Stimulated activated CD4-positive, alpha-beta T cell treated with anti-CD3 and anti-CD28 coated beads, Interleukin-4, amount 100 ng/mL, for 4 hours (primary cell): ENCODE measurements around the gene JAG1.
"Not testable (repeated sequence)": the region's sequence is repeated elsewhere in the genome, so short reads cannot be mapped to it uniquely, and the experiment has no call there.

Experiments
- DNase-seq, 2 experiments: peaks; one replicate each; pipeline ENCODE4 v3.0.0-alpha.2; 2020

The JAG1 gene

DNA sequence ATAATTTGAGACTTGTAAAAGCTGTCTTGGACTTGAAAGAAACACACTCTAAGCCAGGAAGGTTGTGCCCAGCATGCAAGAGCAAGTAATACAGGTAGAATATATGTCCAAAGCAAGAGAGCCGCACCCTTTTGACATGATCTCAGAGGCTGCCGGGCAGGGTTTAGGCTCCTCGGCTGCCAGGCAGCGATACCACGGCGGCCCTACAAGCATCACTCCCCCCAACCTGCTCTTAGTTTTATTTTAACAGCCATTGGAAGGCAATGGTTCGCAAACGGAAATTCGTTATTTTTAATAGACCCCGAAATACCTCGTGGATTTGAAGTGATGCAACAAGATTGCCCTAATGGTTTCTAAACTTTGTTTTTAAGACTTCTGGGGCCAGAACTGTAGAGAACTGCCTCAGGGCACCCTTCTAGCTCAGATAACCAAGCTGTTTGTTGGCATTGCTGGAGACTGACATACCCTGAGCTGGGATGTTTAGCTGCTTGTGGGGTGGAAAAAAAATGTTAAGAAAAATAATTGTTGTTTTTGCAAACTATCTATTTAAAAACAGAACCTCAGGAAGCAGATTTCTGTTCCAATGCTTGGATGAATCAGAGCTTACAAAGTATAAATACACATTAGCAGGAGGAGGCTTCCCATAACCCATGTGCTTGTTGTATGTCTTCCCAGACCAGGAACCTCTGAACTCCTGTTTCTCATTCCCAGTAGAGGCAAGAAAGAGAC lies 39.0 kb downstream of the JAG1 start:
- no peak for DNase-seq

- DNase-seq = no peak
Observed at GRCh38 chr20:10634211-10634610, 39.6 kb downstream of the JAG1 start.

DNA sequence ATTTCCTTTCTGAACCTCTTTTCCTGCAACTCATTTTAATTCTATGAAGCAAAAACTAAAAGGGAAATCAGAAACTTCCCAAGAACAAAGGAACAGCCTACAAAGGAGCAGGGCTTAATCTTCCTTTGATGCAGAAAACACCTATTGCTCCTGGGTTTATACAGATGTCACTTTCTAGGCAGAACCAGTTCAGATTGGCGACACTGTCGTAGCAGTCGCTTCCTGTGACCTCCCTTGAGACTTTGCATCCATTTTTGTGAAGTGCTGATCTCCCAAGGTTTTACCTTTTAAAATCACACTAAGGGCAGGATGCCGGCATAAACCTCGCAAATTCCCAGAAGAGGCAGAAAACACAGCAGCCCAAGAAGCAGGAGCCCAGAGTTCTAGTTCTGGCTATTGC lies 40.1 kb downstream of the JAG1 start:
- no peak for DNase-seq

DNA sequence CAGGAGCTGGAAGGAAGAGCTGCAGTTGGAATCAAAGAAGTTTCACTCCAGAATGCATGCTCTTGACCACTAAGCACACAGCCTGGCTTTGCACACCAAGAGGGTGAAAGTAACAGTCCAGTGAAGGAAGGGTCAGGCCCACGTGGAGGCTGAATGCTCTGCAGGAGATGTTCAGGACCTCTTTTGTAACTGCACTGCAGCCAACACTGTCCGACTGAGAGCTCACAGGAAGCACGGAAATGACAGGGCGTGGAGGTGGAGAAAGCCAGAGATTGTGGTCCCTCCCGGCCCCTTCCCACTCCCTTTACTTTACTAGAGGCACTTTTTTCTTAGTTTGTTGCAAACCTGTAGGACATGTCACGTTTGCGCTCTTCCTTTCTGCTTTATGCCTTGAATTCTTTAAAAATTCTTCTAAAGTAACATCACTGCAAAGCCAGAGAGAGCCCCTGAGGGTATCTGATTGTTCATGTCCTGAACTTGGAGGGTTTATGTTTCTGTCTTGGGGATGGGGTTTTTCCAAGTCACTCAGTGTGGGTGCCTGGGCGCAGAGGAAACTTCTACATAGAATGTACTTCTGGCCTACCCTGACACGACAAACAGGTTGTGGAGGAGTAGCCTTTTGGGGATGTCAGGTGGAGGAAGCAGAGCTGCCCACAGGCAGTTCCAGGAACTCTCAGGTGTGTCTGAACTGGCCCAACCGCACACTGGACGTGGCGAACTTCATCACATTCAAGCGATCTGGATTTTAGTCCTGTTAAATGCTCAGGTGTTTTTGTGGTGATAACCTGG lies 40.9 kb downstream of the JAG1 start:
- no peak for DNase-seq

- DNase-seq = no peak
Observed at GRCh38 chr20:10631126-10631525, 42.7 kb downstream of the JAG1 start.

DNA sequence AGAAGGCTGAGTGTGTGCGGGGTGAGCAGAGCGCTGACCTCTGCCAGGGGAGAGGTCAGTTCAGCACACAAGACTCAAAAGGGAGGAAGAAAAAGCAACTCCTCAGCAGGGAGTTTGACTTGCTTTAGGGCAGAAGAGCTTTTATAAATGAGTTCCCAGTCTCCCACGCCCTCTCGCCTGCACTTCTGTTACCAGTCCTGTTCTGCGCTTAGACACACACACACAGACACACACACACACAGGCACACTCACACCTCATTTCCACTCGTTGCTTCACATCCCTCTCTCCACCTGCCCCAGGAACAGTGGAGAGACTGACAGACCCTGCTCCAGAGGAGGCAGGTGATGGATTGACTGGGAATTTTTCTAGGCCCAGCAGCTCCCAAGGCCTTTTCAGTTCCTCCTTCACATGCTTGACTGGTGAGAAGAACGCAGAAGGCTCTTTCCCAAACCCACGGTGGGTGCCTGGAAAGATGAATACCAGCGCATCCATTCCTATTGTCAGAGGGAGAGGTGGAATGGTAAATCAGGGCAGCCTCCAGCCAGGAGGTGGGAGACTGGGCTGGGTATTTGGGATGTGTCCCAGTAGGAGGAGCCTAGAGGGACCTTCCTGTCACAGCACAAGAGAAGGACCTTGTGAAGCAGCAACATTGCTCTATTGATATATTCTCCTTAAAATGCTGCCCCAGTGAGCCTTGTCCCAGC lies 43.7 kb downstream of the JAG1 start:
- DNase-seq = no peak

DNA sequence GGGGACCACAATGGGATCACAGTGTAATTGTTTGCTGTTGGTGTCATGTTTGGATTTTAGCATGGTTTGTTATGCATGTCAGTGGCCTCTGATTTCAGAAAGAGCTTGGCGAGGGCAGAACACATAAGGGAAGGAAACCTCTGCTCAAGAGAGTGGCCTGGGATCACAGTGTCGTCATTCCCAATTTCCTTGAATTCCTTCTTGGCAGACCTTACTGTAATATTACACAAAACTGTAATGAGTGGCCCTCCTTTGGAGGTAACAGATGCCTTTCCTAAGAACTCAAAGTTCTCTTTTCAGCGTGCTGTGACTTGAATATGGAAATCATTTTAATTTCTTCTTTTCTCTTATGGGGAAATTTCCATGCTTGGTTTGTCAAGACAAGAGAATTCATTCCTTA lies 46.9 kb downstream of the JAG1 start:
- DNase-seq = no peak

DNA sequence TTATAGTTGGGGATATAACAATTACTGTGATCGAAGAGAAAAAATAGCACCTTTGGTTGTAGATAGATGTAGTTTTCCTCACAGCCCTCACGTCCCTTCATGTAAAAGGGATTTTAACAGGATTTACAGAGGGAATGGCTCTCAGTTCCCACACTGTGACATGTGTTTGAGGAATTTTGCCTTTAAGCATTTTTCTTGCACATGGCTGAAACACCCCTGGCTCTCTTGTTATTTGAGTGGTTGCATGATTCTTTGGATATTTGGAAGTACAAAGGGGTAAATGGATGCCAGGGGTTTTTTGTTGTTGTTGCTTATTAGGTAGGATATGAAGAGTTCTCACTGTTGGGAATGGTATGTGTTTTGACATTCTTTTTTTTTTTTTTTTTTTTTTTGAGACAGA lies 48.2 kb downstream of the JAG1 start:
- DNase-seq = no peak

- no peak for DNase-seq
Observed at GRCh38 chr20:10622657-10623418, 51.0 kb downstream of the JAG1 start.

DNA sequence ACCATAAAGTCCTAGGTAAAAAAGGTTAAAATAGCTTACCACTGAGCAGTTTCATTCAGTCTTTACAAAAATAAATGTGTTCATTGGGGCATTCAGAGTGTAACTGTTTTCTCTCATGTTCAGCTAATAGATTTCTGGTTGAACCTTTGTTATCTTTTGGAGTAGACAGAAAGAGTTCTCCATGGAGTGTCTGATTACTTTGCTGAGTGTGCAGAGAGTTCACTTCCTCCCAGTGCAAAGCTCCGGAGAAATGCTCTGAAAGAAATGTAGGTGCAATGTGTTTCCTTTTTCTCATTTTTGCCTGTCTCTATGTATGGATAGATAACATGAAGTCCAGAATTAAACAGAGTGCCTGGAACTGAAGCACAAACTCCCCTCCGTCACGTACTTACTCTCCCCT lies 52.6 kb downstream of the JAG1 start:
- no peak for DNase-seq

DNA sequence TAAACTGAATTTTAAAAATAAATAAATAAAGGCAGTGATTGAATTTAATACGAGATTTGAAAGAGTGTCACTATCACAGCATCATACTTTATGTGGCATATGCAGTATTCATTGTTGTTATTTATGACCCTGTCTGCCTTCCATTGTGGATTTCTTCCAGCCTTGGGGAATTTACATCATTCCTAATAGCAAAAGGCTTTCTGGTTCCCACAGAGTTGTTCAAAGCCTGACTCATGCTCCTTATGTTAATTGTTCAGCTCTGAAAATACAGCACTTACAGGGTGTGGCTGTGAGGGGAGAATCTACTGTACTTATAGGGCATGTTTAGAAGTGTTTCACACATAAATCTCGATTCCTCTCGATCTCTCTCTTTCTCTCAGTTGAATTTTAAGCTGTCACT lies 54.4 kb downstream of the JAG1 start:
- DNase-seq = no peak

DNA sequence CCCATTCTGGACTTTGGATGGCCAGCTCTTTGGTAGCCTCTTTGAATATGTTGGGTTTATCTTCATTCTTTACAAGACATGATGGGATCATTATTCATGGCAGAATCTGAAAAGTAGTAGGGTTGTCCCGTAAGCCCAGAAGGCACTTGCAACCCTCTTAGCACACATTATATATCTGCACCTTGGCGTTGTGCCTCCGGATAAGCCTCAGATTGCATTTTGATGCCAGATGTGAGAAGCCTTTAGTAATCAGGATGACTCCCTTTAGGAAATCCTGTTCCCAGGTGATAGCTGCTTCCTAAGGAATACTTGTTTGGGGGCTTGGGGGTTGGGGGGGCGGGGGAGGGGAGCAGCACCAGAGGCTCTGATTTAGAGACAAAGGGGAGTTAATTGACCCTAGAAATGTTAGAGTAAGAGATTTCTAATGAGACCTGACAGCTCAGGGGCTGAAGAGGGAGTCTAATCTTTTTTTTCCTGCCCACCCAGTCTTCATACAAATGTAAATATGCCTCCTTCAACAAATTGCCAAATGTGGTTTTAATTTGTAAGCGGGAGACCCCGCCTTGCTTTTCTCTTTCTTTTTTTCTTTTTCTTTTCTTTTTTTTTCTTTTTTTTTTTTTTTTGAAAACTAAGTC lies 55.1 kb downstream of the JAG1 start:
- DNase-seq = no peak

GRCh38 chr20:10617549-10618133 lies 56.2 kb downstream of the JAG1 start:
- DNase-seq = not testable (repeated sequence)

GRCh38 chr20:10616212-10616611 lies 57.6 kb downstream of the JAG1 start:
- DNase-seq = no peak

DNA sequence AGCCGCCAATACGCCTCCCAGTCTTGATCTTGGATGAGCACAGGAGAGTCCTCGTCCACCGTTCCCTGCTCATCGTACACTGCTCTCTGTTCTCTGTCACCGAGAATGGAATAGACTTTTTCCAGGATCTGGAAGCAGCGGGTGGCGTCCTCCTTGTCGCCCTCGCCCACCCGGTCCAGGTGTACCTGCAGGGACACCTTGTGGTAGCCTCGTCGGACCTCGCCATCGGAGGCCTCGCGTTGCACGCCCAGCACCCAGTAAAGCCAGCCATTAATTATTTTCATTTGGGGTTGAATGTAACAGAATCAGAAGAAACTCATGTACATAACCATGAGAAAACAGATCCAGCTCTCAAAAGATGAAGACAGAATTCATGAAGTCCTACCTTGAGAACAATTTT lies 59.9 kb downstream of the JAG1 start:
- DNase-seq = no peak

DNA sequence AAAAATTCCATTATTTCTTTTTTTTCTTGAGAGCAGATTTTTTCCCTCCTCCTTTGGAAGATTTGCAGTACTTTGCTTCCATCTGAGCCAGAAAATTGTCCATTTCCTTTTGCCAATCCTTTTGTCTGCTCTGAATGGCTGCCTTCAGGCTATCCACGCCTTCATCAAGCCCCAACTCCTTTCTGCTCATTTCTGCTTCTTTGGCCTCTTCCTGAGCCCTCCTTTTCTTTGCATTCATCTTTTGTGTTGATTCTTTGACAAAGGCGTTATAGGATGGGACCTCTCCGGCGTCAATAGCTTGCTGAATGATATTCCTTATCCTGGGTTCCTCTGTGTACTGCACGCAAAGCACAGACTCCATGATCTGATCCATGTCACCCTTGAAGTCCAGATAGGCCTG lies 60.4 kb downstream of the JAG1 start:
- DNase-seq = not testable (repeated sequence)

DNA sequence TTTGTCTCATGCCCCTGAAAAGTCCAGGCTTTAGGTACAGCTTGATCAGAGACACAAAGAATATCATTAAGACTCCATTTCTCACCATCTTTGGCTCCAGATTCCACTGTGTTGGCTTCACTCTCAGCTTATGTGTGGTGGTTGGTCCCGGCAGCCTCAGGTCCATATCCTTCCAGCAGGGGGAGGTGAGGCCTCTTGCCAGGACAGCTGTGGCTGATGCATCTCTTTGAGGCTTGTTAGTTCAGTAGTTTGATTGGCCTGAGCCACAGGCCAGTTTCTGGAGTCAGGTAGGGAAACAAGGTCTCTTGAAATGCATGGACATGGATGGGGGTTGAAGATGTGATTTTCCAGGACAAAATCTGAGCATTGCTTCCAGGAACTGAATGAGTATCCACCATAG lies 62.4 kb downstream of the JAG1 start:
- no peak for DNase-seq

GRCh38 chr20:10610251-10610650 lies 63.5 kb downstream of the JAG1 start:
- no peak for DNase-seq

DNA sequence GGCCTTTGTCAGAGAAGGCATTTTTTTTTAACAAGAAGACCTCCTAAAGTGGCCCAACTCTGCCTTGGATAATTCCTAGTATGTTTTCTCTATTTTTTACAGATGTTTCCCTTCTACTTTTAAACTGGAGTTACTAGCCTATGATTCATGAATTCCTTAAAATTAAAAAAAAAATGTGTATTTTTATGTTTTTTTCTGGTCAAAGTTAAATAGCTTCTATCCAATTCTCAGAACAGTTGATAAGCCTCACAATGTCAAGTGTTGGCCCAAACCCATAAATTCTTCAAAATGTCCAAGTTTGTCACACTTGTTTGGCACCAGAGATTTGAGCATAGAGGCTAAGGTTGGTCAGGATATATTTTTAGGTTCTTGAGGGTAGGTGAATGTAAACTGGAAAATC lies 64.0 kb downstream of the JAG1 start:
- no peak for DNase-seq

- DNase-seq = no peak
Observed at GRCh38 chr20:10609276-10609675, 64.5 kb downstream of the JAG1 start.

DNA sequence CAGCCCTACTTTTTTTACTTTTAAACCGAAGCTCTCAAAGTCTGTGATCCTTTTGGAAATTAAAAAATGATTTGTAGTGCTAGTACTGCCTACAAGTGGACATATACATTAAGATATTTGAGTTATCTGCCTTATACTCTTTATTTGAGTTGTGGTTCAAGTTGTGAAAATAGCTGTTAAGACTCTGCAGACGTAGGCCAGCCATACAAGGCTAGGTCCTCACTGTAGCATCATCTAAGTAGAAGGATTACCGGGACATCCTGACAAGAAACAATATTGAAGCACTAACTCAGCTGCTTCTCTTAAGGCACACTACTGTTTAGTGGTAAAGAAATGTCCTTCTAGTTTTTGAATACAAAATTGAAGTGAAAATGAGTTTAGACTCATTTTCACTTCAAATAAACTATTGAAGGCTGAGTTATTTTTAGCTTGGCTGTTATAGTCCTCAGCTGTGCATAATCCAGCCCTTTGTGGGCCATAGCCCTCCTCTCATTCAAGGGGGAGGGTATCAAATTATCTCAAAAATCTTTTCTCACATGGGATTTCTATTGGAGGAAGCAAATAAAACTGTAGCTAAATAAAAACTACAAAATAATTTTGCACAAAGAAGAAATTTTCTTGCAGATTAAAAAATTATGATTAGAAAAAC lies 68.1 kb downstream of the JAG1 start:
- DNase-seq = no peak
